Natural killer cell (primary cell): ENCODE measurements around the gene MCF2L. TPM values are rescaled to one million over a fixed set of nuclear protein-coding genes. Genes with fewer than 3 reads are reported as not detected.

Source experiments
- ATAC-seq, 3 donors: fragments of 150-1000 bp in 2 of 3; fragments of 200-7000 bp in 1 of 3; cut with Tn5 transposase; 1 replicate in 1 of 3; 2 replicates in 2 of 3; pipeline ENCODE4 v1.10.0; 2021; ENCODE audit warnings: mild to moderate bottlenecking in 2 of 3, moderate library complexity in 2 of 3
- DNase-seq, 2 donors: peaks; one replicate each; pipeline versions ENCODE4 v3.0.0 to v3.0.0-alpha.2; 2013 to 2021; ENCODE audit warnings: mixed read lengths in 1 of 2
- H3K27ac ChIP-seq: one replicate; pipeline ENCODE4 v1.5.1; 2013; ENCODE audit warnings: mild to moderate bottlenecking, low read length
- H3K27me3 ChIP-seq: one replicate; pipeline ENCODE4 v1.6.1; 2013; ENCODE audit warnings: low read length; ENCODE audit not compliant: control insufficient read depth, insufficient read depth
- H3K36me3 ChIP-seq: one replicate; pipeline ENCODE4 v1.6.1; 2013; ENCODE audit warnings: low read length; ENCODE audit not compliant: control insufficient read depth, insufficient read depth
- H3K4me1 ChIP-seq: one replicate; pipeline ENCODE4 v1.6.1; 2013; ENCODE audit warnings: low read length; ENCODE audit not compliant: control insufficient read depth, insufficient read depth
- H3K4me3 ChIP-seq: one replicate; pipeline ENCODE4 v1.5.1; 2013; ENCODE audit warnings: low read length
- H3K9me3 ChIP-seq: one replicate; pipeline ENCODE4 v1.6.1; 2013; ENCODE audit warnings: low read length; ENCODE audit not compliant: control insufficient read depth, insufficient read depth
- H3K27ac Mint-ChIP-seq, 2 donors: one replicate each; pipeline ENCODE4 v1.8.0; 2022; ENCODE audit warnings: mild to moderate bottlenecking in 2 of 2, mixed read lengths in 2 of 2, moderate library complexity in 1 of 2
- H3K27me3 Mint-ChIP-seq, 2 donors: one replicate each; pipeline ENCODE4 v1.8.0; 2022; ENCODE audit warnings: low read depth in 2 of 2, mixed read lengths in 2 of 2
- H3K36me3 Mint-ChIP-seq: one replicate; pipeline ENCODE4 v1.8.0; 2022; ENCODE audit warnings: mixed read lengths
- H3K4me1 Mint-ChIP-seq, 2 donors: one replicate each; pipeline ENCODE4 v1.8.0; 2022; ENCODE audit warnings: mixed read lengths in 2 of 2
- H3K4me3 Mint-ChIP-seq: one replicate; pipeline ENCODE4 v1.8.0; 2022; ENCODE audit warnings: mild to moderate bottlenecking, moderate library complexity, mixed read lengths
- H3K9me3 Mint-ChIP-seq, 2 donors: one replicate each; pipeline ENCODE4 v1.8.0; 2022; ENCODE audit warnings: mixed read lengths in 2 of 2
- WGBS: methylation state at CpG from one replicate; pipeline ENCODE4 v1.1.7; 2013; ENCODE audit warnings: missing lambda C conversion rate; ENCODE audit not compliant: insufficient coverage; 5-methylcytosine and 5-hydroxymethylcytosine counted together
- intact Hi-C: fragments of 100-400 bp; cut with micrococcal nuclease; formaldehyde crosslinking; loops from one replicate; pipeline ENCODE4 v1.14.2; 2022
- total RNA-seq, 4 donors: library from RNA; stranded (reverse); fragments of 120-200 nt in 1 of 4; gene quantifications; one replicate each; pipeline versions ENCODE4 v1.2.3 to v1.2.4, GENCODE V29; 2013 to 2022
- TF ChIP-seq, protein P1 (sequence below): fragments of 200-600 bp; IDR thresholded peaks from one replicate; pipeline ENCODE4 v1.8.0; 2022; ENCODE audit warnings: antibody characterized with exemption

Gene MCF2L
- total RNA-seq, 3 donors from 2014 or later (not counting 1 experiment from before 2014, with no cell fraction given), result 1.7 to 3.0 (median 3.0) TPM

DNA sequence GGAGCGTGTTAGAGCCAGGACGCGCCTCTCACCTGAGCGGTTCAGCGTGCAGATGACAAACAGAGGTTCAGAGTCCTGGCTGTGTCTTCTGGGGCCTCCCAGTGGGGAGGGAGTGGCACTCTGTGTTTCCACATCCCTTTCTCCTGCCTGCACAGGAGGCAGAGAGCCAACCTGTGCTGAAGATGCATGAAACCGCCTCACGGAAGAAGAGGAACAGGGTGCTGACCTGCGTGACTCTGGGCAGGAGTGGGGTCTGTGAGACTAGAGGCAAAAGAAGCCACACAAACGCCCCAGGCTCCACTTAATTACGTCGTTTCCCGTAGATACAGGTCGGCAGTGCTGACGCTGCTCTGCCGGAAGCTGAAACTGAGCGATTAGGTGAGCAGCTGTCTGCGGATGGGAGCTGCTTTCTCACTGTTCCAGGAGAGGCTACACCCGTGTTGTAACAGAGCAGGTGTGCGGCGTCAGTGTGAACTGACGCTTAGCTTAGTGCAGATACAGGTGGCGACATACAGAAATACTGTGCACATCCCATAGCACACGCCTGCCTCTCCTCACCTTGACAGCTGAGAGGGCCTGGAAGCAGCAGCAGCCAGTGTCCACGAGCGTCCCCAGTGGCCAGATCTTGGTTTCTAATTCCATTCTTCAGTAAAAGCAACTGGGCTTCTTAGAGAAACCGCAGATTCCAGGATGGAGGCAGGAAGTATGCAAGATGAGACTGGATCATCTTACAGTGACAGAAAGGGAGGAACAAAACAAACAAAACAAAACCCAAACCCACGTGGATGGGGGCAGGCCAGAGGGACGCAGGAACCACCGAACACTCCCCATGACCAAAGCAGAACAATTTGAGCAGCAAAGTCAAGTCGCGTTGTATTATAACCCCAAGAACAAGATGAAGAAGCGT is 37.7 kb upstream of the MCF2L start:
- Histone ChIP-seq H3K36me3 (no peaks in the 10 kb centered on the region), H3K27me3 (peaks cover 8% of the 10 kb centered on the region), H3K4me1 (peaks cover 10% of the 10 kb centered on the region), H3K27ac (no peak overlapping the region), H3K4me3 (no peak overlapping the region), H3K9me3 (no peaks in the 10 kb centered on the region)
- H3K4me1 Mint-ChIP-seq, result peaks cover 13% of the 10 kb centered on the region in 2 donors
- ATAC-seq (no peak), DNase-seq (peak in 1 of 2 donors; percentile 19)
- H3K27me3 Mint-ChIP-seq, result peaks cover 21 to 49% of the 10 kb centered on the region in 2 donors
- WGBS, result 90% methylated on average over 31 of the region's 32 CpGs
- peaks cover 6% of the 10 kb centered on the region for H3K36me3 Mint-ChIP-seq
- TF ChIP-seq, protein P1, sequence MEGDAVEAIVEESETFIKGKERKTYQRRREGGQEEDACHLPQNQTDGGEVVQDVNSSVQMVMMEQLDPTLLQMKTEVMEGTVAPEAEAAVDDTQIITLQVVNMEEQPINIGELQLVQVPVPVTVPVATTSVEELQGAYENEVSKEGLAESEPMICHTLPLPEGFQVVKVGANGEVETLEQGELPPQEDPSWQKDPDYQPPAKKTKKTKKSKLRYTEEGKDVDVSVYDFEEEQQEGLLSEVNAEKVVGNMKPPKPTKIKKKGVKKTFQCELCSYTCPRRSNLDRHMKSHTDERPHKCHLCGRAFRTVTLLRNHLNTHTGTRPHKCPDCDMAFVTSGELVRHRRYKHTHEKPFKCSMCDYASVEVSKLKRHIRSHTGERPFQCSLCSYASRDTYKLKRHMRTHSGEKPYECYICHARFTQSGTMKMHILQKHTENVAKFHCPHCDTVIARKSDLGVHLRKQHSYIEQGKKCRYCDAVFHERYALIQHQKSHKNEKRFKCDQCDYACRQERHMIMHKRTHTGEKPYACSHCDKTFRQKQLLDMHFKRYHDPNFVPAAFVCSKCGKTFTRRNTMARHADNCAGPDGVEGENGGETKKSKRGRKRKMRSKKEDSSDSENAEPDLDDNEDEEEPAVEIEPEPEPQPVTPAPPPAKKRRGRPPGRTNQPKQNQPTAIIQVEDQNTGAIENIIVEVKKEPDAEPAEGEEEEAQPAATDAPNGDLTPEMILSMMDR, result no peak
- no peak overlapping the region for H3K4me3 Mint-ChIP-seq
- no peak overlapping the region for H3K27ac Mint-ChIP-seq
- H3K9me3 Mint-ChIP-seq, result no peaks in the 10 kb centered on the region
- intact Hi-C loops, result no loop called here

DNA sequence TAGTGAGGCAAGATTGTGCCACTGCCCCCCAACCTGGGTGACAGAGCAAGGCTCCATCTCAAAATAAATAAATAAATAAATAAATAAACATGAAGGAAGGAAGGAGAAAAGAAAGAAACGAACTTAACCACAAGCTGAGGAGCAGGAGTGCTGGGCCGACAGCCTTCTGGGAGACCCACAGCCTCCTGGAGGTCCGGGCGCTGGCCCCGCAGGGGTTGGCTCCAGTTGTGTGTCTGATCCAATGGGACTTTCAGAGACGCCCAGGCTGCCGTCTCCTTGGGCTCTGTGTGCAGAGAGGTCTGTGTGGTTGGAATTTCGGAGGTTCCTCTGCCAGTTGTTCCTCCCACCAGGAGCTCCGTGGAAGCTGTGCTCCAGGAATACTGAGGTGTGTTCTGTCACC is 36.0 kb upstream of the MCF2L start:
- intact Hi-C loops, result no loop called here
- 83% methylated on average over 9 of the region's 9 CpGs for WGBS
- peaks cover 27 to 48% of the 10 kb centered on the region in 2 donors for H3K27me3 Mint-ChIP-seq

DNA sequence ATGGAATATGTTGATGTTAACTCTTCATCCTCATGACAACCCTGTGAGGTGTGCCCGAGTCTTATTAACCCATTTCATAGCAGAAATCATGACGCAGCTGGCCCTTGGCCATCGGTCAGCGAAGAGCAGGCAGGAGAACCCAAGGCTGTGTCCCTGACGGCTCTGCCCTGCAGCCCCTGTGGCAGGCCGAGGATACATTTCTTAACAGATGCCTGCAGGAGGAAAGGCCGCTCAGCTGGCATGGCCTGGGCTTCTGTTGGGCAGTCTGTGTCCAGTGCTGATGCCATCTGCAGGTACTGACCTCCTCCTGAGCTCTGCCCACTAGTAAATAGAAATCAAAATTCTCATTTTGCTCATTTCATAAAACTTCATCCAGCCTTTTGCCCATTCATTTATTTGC is 35.4 kb upstream of the MCF2L start:
- Histone ChIP-seq H3K36me3 (no peaks in the 10 kb centered on the region), H3K4me3 (no peak overlapping the region), H3K27me3 (peaks cover 8% of the 10 kb centered on the region), H3K4me1 (peaks cover 10% of the 10 kb centered on the region), H3K27ac (no peak overlapping the region), H3K9me3 (no peaks in the 10 kb centered on the region)
- intact Hi-C loops, result no loop called here
- Mint-ChIP-seq H3K27ac (no peak overlapping the region), H3K36me3 (peaks cover 6% of the 10 kb centered on the region), H3K9me3 (no peaks in the 10 kb centered on the region), H3K4me3 (no peak overlapping the region), H3K27me3 (peaks cover 26 to 48% of the 10 kb centered on the region in 2 donors), H3K4me1 (peaks cover 13 to 18% of the 10 kb centered on the region in 2 donors)
- ATAC-seq (no peak), DNase-seq (no peak)
- TF ChIP-seq, protein P1, result no peak
- WGBS, result 91% methylated on average over 7 of the region's 7 CpGs

More for the DNA sequence above, 36.0 kb upstream of the MCF2L start:
- H3K36me3 Mint-ChIP-seq, result peaks cover 6% of the 10 kb centered on the region
- H3K9me3 Mint-ChIP-seq, result no peaks in the 10 kb centered on the region
- Histone ChIP-seq H3K27me3 (peaks cover 8% of the 10 kb centered on the region), H3K9me3 (no peaks in the 10 kb centered on the region), H3K27ac (no peak overlapping the region), H3K36me3 (no peaks in the 10 kb centered on the region), H3K4me1 (peaks cover 10% of the 10 kb centered on the region), H3K4me3 (no peak overlapping the region)
- H3K4me3 Mint-ChIP-seq, result no peak overlapping the region
- H3K27ac Mint-ChIP-seq, result no peak overlapping the region
- no peak for ATAC-seq
- DNase-seq, result no peak
- peaks cover 13 to 18% of the 10 kb centered on the region in 2 donors for H3K4me1 Mint-ChIP-seq
- TF ChIP-seq, protein P1, result no peak
